OCI-M1 (cell line): ENCODE measurements around the gene GNMT.

Experiments
- DNase-seq: peaks from one replicate; lab custom pipeline; 2025; lab: John Stamatoyannopoulos, UW

The GNMT gene

DNA sequence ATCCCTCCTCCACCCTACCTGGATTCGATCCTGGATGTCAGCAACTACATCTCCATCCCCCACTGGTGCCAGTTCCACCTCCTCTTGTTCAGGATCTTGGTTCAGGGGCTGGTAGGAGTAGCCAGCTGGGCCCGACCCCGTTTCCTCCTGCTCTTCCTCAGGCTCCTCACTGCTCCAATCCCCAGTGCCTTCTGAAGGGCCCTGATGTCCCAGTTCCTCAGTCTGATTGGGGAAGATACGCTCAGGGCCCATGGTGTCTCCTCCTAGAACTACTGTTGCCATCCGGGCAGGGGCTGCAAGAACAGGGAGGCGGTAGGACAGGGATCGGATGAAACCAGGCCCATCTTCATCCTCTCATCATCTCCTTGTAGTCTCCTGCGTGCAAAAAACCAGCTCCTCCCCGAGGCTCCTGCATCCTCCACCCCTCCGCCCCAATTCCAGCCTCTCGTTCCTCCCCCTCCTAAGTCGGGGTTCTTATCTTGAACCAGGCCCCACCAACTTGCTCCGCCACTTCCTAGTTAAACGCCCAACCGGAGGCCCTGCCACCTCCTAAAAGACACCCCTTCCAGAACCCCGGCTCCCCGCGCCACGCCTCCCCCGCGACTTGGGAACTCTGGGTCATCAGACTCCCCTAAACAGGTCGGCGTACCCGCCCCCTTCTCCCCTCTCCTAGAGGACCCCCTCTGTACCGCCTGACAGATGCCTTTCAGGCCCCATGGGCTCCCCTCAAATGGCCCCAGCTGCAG lies 52.7 kb downstream of the GNMT start:
- peak; percentile 76 for DNase-seq
